Globus pallidus (tissue), 1 donor: ENCODE measurements around the gene FBXO27.
"Not testable (repeated sequence)": the region's sequence is repeated elsewhere in the genome, so short reads cannot be mapped to it uniquely, and the experiment has no call there.

Experiments used
- DNase-seq: peaks from one replicate; pipeline ENCODE4 v3.0.0-alpha.2; 2015; ENCODE audit warnings: low spot score

The FBXO27 gene

DNA sequence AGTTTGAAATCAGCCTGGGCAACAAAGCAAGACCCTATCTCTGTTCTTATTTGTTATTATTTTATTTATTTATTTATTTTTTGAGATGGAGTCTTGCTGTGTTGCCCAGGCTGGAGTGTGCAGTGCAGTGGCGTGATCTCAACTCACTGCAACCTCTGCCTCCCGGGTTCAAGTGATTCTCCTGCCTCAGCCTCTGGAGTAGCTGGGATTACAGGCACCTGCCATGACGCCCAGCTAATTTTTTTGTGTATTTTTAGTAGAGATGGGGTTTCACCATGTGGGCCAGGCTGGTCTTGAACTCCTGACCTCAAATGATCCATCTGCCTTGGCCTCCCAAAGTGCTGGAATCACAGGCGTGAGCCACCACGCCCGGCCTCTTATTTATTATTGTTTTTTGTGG lies 44.6 kb downstream of the FBXO27 start:
- not testable (repeated sequence) for DNase-seq

GRCh38 chr19:38985262-38985661 lies 47.1 kb downstream of the FBXO27 start:
- DNase-seq: no peak

DNA sequence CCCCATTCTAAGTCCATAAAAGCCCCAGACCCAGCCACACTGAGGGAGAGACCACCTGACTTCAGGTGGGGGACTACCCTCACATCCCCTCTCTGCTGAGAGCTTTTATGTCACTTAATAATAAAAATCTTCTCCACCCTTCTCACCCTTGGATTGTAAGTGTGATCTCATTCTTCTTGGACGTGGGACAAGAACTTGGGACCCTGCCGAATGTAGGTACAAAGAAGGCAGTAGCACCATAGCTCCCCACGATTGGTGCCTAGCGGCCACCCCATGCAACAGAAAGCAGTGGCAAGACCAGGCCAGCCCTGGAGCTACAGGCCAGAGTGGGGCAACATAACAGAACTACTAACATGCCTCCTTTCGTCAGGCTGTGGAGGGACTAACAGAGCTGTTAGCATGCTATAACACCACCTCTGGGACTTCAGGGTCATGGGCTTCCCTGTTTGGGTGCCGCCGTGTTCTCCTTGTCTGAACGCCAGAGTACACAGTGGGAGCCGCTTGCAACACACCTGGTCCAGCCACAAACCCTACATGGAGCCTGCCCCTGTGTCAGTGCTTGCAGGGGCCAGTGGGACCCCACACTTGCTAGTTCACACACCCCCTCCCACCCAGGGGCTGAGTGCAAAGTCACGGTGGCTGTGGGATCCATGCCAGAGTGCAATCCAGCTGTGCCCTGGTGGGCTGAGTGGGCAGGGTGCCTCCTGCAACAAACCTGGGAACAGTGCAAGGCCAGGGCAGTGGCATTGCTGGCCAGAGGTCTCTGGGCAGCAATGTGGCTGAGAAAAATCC lies 51.6 kb downstream of the FBXO27 start:
- DNase-seq: no peak

- no peak for DNase-seq
These were observed 52.5 kb downstream of the FBXO27 start for GRCh38 chr19:38979812-38980211.

- no peak for DNase-seq
These were observed 54.0 kb downstream of the FBXO27 start for GRCh38 chr19:38978326-38978689.

DNA sequence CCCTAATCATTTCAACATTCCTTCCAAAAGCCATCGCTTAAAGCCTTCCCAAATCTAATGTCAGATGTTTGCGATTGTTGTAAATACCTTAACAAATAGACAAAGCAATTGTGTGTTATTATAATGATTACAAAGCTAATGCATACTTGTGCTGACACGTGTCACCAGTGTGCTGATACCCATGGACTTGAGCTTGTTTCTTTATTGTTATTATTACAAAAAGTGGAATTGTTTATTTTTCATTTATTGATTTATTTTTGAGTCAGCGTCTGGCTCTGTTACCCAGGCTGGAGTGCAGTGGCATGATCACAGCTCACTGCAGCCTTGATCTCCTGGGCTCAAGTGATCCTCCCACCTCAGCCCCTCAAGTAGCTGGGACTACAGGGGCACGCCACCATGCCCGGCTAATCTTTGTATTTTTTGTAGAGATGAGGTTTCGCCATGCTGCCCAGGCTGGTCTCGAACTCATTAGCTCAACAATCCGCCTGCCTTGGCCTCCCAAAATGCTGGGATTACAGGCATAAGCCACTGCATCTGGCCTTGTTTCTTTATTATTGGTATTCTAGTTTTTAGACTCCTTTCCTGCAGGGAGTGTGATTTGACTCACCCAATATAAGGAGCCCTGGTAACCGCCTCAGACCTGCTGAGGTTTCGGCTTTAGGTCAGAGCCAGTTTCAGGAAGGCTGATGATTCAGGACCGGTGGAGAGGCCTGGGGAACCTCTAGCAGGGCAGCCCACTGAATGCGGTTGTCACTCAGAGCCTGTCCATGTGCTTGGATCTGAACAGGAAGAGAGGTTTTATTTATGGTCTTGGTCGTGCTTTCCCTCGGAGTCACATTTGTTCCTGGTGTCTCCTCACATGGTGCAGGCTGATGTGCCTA lies 54.7 kb downstream of the FBXO27 start:
- DNase-seq: no peak

DNA sequence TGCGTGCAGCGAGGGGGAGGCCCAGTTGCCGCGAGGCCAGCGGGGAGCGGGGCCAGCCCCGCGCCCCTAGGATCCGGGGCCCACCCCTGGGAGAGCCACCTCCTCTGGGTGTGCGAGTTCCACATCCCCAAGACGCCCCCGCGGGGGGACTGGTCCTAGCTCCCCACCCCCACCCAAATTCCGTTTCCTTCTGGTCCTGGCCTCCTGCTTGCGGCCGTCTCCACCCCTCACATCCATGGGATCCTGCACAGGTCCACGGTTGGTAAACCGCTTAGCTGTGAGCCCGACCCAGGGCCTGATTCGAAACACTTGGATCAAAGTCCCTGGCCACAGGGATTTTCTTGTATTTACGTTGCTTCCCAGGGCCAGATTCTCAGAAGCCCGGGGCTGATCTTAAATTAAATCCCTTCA lies 56.5 kb downstream of the FBXO27 start:
- DNase-seq: peak; percentile 3

DNA sequence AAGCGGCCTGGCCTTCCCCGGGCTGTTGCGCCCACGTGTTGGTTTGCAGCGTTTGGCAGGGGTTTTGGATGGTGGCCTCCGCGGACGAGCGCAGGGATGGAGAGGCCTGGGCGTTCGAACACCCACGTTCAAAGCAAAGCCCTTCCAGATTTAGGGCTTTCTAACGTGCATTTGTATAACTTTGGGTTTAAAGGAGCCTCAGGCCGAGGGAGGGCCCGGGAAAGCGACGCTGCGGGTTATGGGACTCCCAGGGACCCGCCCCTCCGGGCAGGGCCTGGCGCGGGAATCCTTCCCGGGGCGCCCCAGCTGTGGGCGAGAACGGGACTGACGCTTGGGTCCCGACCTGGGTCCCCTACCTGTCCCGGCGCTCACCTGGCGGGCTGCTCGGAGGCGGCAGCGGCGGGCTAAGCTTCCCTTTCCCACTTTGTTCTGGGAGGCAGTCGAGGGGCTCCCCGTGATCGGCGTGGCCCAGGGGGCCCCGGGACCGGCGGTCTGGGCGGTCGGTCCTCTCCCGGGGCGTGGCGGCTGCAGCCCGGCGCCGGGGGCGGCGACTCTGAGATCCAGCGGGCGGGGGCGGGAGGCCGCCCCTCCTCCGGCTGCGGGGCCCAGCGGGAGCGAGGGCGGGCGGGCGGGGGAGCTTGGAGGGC lies 57.0 kb downstream of the FBXO27 start, which contains the start of gene FBXO17:
Gene FBXO17, minus strand, starts transcription at position 529 of the 647 bp plus-strand sequence. CDS start 25,423 bp downstream, outside the sequence.
- peak; percentile 20 for DNase-seq

GRCh38 chr19:38974624-38975213 lies 57.6 kb downstream of the FBXO27 start:
- no peak for DNase-seq
